GM21423 (cell line): ENCODE data around the gene TBC1D22A.

Experiments used
- ATAC-seq: cut with Tn5 transposase; IDR thresholded peaks from one replicate; pipeline ENCODE4 v1.9.1; 2021; ENCODE audit warnings: mild to moderate bottlenecking, moderate library complexity; ENCODE audit not compliant: unreplicated experiment

The TBC1D22A gene

DNA sequence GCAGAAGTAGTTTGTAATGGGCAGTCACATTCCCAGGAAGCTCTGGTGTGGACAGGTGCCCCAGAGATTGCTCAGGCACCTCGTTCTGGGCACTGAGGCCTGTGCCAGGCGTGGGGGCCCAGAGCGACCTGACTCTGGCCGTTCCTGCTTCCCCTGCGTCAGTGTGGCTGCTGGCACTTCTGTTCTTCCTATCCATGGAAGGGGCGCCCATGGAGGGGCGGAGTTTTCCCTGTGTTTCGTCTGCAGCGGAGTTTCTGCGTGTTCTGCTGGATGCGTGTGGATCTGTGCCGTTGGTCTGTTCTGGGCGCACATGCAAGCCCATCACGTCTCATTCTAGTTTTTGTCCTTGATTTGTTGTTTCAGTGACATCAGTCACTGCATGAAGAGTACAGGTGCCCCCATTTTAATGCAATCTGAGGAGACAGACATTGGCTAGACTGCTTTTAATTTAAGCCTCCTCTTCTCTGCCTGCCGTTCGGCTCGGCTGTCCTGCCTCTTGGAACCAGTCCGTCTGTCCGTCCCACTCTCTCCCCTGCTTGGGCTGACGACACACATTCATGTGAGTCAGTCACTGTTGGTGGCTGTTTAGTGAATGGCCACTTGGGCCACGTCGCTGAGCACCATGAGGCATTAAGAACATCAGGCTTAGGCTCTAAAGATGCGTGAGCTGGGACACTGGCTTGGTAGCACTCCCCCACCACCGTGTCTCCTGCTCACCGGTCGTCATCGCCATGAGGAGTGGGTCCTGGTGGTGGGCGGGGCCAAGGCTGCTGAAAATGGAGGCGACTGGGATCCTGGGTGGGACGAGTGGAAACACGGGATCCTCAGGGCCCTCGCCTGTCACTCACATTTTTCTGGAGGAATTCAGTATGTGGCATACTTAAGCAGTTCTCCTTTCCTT, 255.8 kb downstream of the TBC1D22A start:
- no peak for ATAC-seq

DNA sequence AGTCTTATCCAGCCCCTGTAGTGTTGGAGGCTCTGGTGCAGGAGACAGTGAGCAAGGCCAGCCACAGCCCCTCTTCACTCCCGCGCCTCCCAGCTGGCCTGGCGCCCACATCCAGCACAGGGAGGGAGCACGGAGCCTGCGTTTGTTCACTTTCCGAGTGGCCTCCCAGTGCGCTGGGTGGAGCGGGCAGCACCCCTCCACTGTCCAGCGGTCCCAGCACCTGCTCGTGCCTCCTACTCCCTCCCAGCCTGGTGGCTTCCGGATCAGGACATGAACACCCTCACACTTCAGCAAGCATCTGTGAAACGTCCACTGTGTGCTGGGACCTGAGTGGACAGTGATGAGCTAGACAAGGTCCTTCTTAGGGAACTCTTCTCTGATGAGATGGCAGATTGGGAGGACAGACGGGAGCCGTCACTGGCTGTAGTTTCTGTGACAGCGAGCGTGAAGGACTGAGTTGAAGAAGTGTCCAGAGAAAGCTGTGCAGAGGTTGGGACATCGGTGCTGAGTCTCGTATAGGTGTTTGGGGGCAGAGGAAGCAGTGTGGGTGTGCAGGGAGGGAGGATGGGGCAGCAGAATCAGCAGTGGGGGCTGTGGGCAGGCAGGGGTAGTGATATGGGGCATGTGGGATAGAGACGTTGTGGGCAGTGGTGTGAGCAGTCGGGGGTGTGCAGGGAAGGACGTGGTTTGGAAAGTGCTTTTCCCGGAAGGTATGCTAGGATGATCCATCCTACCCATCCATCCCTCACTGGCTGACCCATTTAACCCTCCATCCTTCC, 256.8 kb downstream of the TBC1D22A start:
- no peak for ATAC-seq

DNA sequence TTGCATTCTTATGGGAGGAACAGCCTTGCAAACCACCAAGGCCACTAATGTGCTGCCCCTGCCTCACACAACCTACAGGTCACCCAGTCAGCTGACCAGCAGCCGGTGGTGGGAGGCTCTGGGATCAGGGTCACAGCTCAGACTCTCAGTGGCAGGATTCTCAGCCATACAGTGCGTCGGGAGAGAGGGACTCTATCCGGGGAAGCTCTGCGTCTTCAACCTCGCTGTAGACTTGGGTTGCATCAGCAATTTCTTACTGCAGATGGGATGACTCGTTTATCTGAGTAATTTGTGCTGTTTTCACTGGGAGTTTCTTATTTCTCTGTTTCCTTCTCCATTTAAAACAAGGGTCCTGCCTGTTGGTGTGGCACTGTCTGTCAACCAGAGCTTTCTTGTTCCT, 257.7 kb downstream of the TBC1D22A start:
- no peak for ATAC-seq

DNA sequence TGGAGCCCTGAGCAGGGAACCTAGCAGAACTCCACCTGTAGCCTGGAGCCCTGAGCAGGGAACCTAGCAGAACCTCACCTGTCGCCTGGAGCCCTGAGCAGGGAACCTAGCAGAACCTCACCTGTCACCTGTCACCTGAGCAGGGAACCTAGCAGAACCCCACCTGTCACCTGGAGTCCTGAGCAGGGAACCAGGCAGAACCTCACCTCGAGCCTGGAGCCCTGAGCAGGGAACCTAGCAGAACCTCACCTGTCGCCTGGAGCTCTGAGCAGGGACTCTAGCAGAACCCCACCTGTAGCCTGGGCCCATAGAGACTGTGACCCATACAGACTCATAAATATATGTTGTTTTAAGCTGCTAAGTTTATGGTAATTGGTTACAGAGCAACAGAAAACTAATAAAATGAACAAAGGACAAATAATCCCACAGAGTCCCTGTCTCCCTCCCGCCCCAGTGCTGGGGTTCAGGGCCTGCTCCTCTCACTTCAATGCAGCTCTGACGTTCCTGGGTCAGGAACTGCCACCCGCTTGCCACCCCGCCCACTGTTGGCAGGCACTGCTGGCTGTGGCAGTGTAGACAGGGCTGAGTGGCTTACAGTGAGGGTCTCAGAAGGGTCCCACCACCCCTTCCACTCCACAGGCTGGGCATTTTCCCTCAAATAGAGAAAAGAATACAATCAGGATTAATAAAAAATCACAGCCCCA, 259.1 kb downstream of the TBC1D22A start:
- no peak for ATAC-seq

DNA sequence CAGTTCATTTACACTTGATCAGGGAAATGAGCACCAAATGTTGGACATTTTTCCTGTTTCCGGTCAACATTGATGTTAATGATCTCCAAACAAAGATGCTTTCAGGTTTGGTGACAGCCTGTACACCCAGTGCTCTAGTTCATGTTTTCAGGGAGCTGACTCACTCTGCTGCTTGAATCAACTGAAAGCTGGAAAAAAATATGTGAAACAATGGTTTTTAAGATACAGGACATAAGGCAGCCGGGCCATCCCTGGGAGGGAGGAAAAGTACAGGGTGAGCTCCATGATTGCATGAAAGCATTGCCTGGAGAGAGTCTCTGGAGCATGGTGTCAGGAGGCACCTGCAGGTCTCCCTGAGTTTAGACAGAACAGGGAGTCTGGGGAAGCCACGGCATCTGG, 259.6 kb downstream of the TBC1D22A start:
- ATAC-seq, result no peak

DNA sequence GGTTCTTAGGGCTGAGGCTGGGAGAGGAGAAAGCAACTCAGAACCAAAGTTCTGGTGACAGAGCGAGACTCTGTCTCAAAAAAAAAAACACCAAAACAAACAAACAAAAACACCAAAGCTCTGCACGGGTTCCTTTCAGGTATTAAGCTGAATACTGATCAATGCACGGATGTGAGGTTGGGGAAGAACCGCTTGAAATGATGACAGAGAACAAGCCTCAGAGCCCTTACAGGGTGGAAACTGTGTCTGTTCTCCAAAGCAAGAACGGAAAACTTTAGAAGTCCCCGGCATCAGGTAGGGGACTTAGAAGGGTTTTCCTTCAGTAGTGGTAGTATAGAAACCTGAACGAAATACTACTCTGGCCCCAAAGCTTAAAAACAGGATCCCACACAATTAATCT, 260.0 kb downstream of the TBC1D22A start:
- ATAC-seq, result no peak

DNA sequence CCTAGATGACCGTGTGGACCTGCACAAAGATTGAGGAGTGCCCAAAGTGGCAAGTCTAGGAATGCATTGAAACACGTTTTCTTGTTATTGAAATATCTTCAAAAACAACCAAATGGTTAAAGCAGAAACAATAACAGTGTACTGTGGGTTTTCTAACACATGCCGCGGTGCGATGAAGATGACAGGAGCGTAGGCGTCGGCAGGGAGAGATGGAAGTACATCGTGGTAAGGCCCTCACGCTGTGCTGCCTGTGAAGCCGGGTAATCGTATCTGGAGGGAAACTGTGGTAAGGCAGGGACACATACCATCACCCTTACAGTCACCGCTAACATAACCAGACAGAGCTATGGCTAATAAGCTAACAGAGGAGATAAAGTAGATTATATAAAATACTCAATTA, 261.4 kb downstream of the TBC1D22A start:
- no peak for ATAC-seq

DNA sequence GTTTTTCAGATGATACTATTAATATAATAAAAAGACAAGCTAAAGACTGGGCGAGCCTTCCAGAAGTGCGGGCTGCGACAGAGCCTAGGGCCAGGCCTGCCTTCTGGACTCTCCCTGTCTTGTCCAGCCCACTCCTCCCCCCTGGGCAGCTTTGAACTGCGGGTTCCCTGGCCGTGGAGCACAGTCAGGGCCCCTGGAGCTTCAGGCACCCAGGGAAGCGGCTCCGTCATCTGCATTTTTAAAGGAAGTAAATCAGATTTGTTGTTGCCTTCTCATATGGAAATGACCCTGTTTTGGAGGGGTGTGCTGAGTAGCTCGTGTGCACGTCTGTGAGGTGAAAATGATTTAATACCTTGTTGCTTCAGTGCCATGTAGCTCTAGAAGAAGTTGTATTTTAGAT, 265.3 kb downstream of the TBC1D22A start:
- ATAC-seq, result no peak

DNA sequence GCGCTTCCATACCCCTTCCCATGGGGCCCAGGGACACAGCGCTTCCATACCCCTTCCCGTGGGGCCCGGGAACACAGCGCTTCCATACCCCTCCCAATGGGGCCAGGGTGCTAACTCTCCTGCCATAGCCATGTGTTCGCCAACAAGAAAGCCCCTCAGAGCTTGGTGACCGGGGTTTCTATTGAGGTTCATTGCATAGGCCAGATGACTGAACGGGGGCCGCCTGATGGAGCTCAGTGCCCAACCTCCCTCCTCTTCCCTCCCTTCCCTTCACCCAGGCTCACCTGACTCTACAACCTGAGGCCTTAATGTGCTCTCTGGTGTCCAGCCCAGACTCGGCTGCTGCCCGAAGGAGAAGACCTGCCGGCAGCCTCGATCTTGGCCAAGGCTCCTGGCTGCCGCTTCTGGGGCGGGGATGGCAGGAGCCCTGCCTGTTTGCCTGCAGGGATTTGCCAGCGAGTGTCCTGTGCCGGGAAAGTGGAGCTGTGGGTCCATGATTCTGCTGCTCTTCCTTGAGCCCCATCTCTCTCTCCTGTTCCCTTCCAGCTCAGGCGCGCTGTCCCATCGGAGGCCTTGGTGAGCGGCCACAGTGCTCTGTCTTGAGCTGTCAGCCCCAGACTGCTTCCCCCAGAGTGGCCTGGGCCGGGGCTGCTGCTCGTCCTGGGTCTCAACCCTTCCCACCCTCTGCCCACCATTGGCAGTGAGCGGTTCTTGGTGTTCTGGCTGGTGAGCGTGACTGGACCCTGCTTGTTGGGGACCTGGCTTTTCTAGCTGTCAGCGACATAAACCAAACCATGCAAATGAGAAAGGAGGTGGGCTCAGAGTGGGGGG, 267.0 kb downstream of the TBC1D22A start:
- no peak for ATAC-seq

DNA sequence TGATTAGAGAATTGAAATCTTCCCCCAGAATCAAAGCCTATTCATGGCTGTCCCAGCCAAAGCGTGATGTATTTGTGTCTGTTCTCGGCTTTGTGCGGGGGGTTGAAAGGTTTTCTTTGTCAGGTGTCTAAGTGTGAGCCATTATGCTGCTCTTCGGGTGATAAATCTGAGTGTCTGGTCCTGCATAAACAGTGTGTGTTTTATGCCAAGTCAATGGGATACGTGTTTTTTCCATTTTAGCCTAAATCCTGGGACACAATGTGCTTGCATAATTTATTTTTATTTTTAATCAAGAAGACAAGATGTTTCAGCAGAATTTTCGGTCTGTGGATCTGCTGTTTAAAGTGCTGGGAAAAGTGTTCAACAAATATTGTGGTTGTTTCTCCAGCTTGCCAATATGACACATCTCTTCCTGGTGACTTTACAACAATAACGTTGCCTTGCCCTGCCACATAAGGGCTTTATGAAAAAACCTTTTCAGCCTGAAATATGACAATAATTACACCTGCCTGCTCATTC, 267.8 kb downstream of the TBC1D22A start:
- ATAC-seq, result no peak

DNA sequence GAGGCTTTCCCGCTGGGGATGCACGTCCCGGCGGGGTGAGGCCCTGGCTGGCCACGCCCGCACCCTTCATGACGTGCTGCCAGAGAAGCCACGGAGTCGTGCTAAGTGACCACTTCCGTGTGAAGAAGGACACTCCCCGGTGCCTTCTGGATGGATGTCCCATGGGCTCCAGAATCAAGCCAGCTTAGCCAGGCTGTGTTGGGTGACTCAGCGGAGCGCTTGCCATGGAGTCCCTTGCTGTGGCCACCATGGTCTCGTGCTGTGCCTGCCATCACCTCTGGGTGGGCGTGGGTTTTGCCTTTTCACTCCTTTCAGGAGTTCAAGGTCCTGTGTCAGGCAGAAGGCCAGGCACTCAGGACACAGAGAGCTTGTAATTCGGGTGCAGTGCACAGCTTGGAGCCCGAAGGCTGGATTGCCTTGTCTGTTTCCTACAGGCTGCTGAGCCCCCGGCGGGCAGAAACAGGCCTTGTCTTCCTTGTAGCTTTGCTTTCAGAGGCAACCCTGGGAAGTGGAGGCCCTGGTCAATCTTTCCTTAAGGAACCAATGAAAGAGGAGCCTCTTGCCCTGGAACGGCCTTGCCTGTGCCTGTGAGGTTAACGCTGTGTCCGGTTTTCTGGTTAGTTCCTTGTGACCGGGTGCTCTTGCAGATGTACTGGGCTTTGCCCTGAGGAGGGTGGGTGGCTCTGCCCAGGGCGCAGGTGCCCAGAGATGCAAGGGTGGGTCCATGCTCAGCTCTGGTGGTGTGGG, 268.6 kb downstream of the TBC1D22A start:
- ATAC-seq, result no peak

DNA sequence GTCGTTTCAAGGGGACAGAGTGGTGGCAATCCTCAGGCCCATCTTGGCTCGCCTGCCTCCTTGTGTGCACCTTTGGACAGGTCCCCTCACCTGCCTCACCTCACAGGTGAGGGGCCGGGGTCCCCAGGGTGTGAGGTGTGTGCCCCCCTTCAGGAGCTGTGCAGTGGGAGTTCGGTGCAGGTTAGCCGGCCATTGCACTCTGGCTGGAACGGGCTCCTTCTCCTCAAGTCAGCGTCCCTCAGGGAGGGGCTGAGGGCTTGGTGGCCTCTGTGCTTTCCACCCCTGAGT, 269.1 kb downstream of the TBC1D22A start:
- no peak for ATAC-seq

DNA sequence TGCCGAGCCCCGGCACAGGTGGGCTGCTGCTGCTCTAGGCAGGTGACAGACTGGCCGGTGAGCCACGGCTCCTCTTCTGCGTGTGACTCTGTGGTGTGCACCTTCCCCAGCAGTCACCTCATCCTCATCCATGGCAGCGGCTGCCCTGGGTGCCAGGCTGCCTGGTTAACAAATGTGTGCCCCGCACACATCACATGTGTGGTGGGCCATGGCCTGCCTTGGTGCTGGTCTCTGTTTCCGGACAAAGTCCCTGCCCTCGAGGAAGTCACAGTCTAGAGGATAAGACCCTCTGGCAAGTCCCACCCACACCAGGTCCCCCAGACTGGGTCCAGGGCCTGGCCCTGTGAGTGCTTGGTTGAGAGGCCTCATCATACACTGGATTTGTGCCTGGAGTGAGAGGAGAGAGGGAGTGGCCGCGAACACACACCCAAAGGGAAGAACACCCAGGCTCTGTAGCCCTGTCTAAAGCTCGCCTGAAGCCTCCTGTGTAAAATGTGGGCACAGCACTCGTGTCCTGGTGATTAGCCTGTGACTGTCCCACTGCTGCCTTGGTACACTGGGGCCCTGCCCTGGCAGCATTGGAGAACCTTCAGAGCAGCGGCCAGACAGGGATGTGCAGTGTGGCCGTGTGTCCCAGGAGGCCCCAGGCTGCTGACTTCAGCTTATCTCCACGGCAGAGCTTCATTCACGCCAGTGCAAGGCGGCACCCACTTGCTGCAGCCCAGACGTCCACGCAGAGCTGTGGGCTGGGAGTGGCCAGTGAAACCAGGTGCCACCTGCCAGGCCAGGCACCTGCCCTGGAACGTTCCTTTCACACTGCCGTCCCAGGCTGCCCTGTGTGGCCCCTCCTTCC, 269.9 kb downstream of the TBC1D22A start:
- no peak for ATAC-seq

DNA sequence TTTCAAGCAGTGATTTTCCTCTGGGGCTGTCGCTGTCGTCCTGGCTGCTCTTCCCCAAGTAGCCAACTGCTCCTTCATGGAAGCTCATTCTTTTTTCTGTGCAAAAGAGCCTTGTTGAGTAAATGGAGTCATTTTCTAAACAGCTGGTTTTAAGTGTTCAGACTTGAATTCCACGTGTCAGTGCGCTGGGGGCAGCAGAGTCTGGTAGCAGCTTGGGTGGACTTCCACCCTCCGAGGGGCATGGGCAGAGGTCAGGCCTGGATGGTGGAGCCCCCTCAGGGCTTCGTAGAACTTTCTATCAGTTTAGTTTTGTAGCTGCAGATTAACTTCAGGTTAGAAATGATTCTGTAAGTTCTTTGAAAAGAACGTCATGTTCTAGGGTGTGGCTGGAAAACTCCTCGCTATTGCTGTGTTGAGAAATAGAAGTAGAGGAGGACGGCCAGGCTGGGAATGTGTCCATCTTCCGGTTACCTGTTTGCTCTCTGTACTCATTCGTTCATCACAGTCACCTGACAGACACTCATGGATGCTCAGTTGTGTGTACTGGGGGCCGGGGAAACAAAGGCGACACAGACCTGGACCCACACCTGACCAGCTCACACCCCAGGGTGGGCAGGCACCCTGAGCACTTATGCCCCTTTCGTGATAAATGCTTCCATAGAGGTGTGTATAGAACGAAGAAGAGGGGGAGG, 270.7 kb downstream of the TBC1D22A start:
- ATAC-seq, result no peak

DNA sequence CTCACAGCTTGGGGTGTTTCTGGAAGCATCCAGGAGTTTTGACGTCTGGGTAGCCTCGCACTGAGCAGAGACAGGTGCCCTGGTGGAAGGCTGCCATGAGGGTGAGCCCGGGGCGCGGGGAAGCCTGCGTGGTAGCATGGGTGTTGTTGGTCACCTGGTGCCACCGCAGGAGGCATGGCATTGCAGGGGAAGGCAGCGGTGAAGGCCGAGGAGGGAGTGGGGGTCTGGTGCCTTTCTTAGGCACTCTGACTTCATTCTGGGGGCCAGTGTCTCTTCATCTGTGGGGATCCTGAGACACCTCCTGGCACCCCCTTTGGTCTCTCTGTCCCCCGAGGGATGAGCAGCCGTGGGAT, 271.2 kb downstream of the TBC1D22A start:
- no peak for ATAC-seq

DNA sequence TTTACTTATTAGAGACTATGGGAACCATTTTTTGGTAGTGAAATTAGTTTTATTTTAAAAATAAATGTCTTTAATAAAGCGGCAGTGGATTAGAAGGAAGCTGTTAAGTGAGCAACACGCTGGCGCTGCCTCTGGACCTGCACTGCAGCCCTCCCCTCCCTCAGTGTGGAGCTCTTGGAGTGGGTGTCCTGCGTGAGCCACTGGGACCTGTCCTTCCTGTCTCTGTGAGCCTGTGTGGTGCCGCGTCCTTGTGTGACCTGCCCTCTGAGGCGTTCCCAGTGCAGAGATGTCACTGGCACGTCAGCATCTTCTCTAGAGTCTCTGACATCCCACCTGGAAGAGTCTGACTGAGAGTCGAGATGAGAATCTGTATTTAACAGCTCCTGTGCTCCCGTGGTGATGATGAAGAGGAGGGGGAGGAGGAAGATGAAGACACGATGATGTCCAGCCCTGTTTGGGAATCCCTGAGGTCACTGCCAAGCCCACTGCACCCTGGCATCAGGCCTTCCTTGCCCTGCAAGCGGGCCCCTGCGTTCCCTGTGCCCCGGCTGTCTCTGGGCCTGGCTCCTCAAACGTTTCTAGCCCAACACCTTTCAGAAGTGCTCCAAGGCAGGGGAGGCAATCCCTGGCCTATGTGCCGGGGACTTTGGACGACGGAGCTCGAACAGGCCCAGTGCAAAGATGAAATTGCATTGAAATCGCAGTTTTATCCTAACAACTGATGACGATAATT, 271.8 kb downstream of the TBC1D22A start:
- ATAC-seq, result no peak

DNA sequence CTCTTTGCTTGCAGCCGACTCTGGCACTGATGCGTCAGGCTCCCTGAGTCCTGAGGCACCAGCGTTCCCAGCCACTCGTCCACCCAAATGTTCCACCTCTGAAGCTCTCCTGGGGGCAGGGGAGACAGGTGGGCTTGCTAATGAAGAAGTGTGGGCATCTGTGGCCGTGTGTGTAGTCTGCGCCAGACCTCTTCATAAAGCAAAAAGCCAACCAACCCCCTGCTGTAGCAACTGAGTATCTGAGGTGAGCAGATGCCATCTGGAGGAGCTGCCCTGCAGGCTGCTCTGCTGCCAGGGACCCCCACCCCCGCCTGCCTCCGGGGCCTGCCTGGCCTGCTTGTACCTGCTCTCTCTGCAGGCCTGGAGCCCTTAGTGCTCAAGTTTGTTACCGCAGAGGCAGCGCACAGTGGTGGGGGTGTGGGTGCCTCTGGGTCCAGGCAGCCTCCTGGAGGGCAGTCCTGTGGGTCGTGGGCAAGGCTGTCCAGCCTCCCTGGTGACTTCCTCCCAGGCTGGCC, 272.5 kb downstream of the TBC1D22A start:
- ATAC-seq, result no peak

DNA sequence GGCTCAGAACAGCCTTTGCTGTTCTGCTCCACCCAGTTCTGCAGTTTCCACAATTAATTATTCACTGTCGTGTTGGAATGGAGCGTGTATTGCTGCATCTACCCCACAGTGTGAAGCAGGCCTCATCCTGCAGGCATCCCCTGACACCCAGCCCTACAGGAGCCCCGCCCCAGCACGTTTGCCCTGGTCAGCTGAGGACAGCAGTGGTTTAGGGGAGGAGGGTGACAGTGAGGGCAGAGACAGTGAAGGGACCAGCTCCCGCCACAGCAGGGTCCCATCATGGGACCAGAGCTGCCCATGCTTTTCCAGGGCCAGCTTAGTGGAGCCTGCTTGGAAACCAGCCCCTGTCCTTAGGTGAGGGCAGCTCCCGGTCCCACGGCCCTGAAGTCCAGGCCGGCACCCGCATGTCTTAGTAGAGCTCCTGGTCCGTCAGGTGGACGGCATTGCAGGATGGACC, 273.0 kb downstream of the TBC1D22A start:
- ATAC-seq, result no peak
